Cortex of kidney (tissue), 1 donor: ENCODE measurements around the gene DRD1.
"Not testable (repeated sequence)": the region's sequence is repeated elsewhere in the genome, so short reads cannot be mapped to it uniquely, and the experiment has no call there.

Experiments
- DNase-seq: peaks from one replicate; lab custom pipeline; 2025; lab: John Stamatoyannopoulos, UW

DRD1 gene

GRCh38 chr5:175424594-175424993 is 19.4 kb downstream of the DRD1 start:
- not testable (repeated sequence) for DNase-seq

DNA sequence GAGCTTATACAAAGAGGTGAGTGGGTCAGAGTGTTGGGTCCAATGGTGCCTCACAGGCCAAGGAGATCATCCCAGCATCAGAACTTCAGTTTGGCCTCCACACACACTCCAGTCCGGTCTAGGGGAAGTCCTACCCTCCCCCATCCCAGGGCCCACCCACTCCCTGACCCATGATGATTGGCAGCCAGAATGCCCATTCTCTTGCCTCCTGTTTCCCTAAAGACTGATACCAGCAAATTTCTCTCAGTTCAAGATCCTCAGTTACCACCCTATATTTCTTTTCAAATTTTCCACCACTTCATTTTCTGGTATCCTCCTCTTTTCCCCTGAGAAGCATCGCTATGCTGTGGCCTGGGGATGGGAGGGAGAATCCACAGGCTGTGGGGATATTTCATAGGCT is 21.9 kb downstream of the DRD1 start:
- no peak for DNase-seq

DNA sequence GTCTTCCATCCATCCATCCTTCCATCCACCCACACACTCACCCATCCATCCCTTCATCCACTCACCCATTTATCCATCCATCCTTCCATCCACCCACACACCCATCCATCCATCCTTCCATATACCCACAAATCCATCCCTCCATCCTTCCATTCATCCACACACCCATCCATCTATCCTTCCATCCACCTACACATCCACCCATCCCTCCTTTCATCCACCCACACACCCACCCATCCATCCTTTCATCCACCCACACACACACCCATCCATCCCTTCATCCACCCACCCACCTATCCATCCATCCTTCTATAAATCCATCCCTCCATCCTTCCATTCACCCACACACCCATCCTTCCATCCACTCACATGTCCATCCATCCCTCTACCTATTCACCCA is 23.6 kb downstream of the DRD1 start:
- DNase-seq = no peak

- DNase-seq = no peak
Observed at GRCh38 chr5:175418251-175418650, 25.7 kb downstream of the DRD1 start.

- DNase-seq = no peak
Observed at GRCh38 chr5:175417384-175417783, 26.6 kb downstream of the DRD1 start.

GRCh38 chr5:175415303-175415702 is 28.7 kb downstream of the DRD1 start:
- no peak for DNase-seq

GRCh38 chr5:175410926-175411325 is 33.1 kb downstream of the DRD1 start:
- no peak for DNase-seq

- no peak for DNase-seq
Observed at GRCh38 chr5:175406300-175406699, 37.7 kb downstream of the DRD1 start.

DNA sequence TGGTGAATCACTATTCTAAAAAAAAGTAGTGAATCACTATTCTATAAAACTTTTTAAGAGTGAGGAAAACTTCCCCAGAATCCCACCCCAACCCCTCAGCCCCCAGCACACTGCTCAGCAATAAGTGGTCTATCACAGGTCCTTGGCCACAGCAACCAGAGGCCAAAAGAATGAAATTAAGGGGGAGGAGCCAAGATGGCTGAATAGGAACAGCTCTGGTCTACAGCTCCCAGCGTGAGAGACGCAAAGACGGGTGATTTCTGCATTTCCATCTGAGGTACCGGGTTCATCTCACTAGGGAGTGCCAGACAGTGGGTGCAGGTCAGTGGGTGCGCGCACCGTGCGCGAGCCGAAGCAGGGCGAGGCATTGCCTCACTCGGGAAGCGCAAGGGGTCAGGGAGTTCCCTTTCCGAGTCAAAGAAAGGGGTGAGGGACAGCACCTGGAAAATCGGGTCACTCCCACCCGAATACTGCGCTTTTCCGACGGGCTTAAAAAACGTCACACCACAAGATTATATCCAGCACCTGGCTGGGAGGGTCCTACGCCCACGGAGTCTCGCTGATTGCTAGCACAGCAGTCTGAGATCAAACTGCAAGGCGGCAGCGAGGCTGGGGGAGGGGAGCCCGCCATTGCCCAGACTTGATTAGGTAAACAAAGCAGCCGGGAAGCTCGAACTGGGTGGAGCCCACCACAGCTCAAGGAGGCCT is 46.2 kb downstream of the DRD1 start:
- not testable (repeated sequence) for DNase-seq

- DNase-seq = not testable (repeated sequence)
Observed at GRCh38 chr5:175395430-175395829, 48.6 kb downstream of the DRD1 start.

DNA sequence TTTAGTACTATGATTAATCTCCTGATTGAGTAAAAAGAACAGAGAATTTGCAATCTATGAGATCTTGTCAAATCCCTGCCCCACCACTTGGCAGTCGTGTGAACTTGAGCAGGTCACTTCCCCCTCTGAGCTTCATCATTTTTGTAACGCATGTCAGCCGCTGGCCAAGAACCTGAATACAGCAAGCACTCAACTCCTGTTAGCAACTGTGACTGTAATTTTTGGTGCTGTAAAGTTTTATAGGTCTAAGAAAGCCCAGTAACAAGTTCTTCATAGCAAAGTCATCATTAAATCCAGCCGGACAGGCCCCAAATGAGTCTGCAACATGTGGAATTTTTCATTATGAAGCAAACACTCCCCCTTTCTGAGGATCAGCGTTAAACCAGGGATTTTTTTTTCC is 49.4 kb downstream of the DRD1 start:
- no peak for DNase-seq

GRCh38 chr5:175393897-175394296 is 50.1 kb downstream of the DRD1 start:
- DNase-seq = no peak

GRCh38 chr5:175392236-175392635 is 51.7 kb downstream of the DRD1 start:
- no peak for DNase-seq

- DNase-seq = no peak
Observed at GRCh38 chr5:175390352-175391083, 53.5 kb downstream of the DRD1 start.
